IPS-NIHi11 (cell line): ENCODE data around the gene RHPN2.
"Not testable (repeated sequence)": the region's sequence is repeated elsewhere in the genome, so short reads cannot be mapped to it uniquely, and the experiment has no call there.

Source experiments
- DNase-seq: peaks from one replicate; pipeline ENCODE4 v3.0.0; 2012; ENCODE audit warnings: mixed read lengths, low spot score

RHPN2 gene

GRCh38 chr19:32971715-32972540 is 92.8 kb downstream of the RHPN2 start, which contains the start of the genes CEP89 and FAAP24:
CEP89 (minus strand) TSS chr19:32971958; CDS start chr19:32971874, 84 bp downstream.
FAAP24 (plus strand) TSS chr19:32972242; CDS start chr19:32973197, 955 bp downstream.
- peak; percentile 99 for DNase-seq

GRCh38 chr19:32971012-32971595 is 93.6 kb downstream of the RHPN2 start:
- no peak for DNase-seq

GRCh38 chr19:32969549-32969948 is 95.1 kb downstream of the RHPN2 start:
- DNase-seq = no peak

GRCh38 chr19:32966750-32967149 is 97.9 kb downstream of the RHPN2 start:
- DNase-seq = no peak

DNA sequence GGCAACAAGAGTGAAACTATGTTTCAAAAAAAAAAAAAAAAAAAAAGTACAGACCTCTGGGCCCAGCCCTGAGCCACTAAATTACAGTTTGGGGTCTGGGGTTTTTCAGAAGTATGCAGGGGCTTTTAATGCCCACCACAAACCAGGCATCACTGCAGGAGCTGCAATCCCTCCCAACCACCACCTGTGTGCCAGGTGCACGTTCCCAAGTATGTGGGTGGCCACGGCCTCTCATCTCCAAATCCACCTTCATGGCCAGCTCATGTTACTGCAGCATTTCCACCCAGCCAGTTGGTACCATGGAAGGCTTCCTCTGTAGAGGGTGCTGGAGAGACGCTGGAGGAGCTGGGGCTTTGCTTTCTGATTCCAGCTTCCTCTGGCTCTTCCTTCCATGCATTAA is 119.4 kb downstream of the RHPN2 start:
- DNase-seq = no peak

- not testable (repeated sequence) for DNase-seq
These were observed 123.4 kb downstream of the RHPN2 start for GRCh38 chr19:32941273-32941672.

DNA sequence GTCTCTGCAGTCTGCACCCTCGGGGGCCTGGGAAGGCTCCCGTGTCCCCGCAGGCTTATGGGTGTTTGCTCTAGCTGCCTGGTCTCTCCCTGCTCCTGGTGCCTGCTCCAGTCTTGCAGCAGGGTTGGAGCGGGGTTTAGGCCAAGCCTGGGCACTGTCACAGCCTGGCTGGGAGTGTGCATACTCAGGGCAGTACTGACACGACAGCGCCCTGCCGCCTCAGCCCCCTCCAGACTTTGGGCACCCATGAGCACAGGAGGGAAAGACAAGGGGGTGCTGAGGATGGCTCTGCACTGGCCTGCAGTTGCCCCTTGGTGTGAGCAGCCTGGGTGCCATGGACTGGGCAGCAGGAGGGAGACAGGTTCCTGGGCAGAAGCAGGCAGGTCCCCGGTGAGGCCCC is 128.6 kb downstream of the RHPN2 start:
- DNase-seq = no peak

- DNase-seq = no peak
These were observed 129.1 kb downstream of the RHPN2 start for GRCh38 chr19:32935629-32936028.

DNA sequence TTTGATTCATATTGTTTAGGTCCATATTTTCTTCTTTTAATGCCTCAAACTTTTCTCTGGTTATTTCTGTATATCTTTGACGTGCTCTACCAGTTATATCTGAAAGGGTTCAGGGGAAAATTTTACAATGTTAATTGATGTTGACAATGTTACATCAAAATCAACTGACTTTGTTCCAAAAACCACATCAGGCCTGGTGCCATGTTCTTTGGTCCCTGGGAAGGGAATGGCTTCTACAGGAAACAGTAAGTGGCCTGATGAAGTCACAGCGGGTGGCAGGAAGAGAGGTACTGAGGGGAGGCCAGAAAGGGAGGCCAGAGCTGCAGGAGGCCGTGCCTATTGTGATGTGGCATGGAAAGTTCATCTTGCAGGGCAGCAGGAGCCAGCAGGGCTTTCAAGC is 131.1 kb downstream of the RHPN2 start:
- no peak for DNase-seq

GRCh38 chr19:32930567-32930966 is 134.1 kb downstream of the RHPN2 start:
- DNase-seq = no peak

DNA sequence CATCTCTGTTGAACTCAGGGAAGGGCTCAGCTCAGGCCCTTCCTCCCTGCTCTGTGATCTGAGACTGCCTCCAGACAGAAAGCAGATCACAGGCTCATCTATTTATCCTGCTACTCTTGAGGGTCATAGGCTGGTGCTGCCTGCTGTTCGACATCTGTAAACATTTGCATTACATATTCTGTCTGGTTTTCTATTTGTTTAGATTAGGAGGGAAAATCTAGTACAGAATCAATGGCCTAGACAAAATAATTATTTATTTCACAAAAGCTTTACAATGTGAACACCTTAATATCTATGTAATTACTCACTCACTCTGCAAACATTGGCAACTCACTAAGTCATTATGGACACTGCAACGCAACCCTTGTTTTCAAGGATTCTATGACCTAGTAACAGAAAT is 135.9 kb downstream of the RHPN2 start:
- no peak for DNase-seq
